Measurements from ENCODE around the gene SEC23IP.

GRCh38 chr10:119878524-119878923, 14.0 kb upstream of the SEC23IP start:
- TF ChIP-seq, protein P1, sequence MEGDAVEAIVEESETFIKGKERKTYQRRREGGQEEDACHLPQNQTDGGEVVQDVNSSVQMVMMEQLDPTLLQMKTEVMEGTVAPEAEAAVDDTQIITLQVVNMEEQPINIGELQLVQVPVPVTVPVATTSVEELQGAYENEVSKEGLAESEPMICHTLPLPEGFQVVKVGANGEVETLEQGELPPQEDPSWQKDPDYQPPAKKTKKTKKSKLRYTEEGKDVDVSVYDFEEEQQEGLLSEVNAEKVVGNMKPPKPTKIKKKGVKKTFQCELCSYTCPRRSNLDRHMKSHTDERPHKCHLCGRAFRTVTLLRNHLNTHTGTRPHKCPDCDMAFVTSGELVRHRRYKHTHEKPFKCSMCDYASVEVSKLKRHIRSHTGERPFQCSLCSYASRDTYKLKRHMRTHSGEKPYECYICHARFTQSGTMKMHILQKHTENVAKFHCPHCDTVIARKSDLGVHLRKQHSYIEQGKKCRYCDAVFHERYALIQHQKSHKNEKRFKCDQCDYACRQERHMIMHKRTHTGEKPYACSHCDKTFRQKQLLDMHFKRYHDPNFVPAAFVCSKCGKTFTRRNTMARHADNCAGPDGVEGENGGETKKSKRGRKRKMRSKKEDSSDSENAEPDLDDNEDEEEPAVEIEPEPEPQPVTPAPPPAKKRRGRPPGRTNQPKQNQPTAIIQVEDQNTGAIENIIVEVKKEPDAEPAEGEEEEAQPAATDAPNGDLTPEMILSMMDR (optimal IDR thresholded peaks at IDR 0.05 in 1 of 3, IDR thresholded peaks at IDR 0.05 in 1 of 3, conservative IDR thresholded peaks at IDR 0.05 in 1 of 3; ENCODE audit: extremely low read depth in 1 of 3, insufficient read depth in 2 of 3, low read length in 3 of 3), result no peak
- no peak for TF ChIP-seq EZH2 (IDR thresholded peaks at IDR 0.05; ENCODE audit: low read length)

All from keratinocyte (primary cell).